Fibroblast of skin of scalp (primary cell): ENCODE data around the gene EDAR.

Experiments used
- DNase-seq: peaks from one replicate; pipeline ENCODE4 v3.0.0-alpha.2; 2013

Gene EDAR

GRCh38 chr2:108923736-108924579, 65.1 kb downstream of the EDAR start:
- no peak for DNase-seq

GRCh38 chr2:108923019-108923700, 65.9 kb downstream of the EDAR start:
- no peak for DNase-seq

GRCh38 chr2:108922141-108922915, 66.7 kb downstream of the EDAR start:
- peak; percentile 31 for DNase-seq

GRCh38 chr2:108921096-108922030, 67.7 kb downstream of the EDAR start:
- no peak for DNase-seq

- no peak for DNase-seq
Measured at GRCh38 chr2:108920686-108921085, 68.3 kb downstream of the EDAR start.

- no peak for DNase-seq
Measured at GRCh38 chr2:108919571-108920373, 69.2 kb downstream of the EDAR start.

GRCh38 chr2:108918941-108919341, 70.1 kb downstream of the EDAR start:
- no peak for DNase-seq

- no peak for DNase-seq
Measured at GRCh38 chr2:108918156-108918874, 70.7 kb downstream of the EDAR start.

- DNase-seq = no peak
Measured at GRCh38 chr2:108917526-108917925, 71.5 kb downstream of the EDAR start.

GRCh38 chr2:108916796-108917421, 72.1 kb downstream of the EDAR start:
- no peak for DNase-seq

GRCh38 chr2:108916122-108916795, 72.8 kb downstream of the EDAR start:
- DNase-seq = no peak

GRCh38 chr2:108912629-108912902, 76.5 kb downstream of the EDAR start:
- no peak for DNase-seq

GRCh38 chr2:108911807-108912628, 77.0 kb downstream of the EDAR start:
- DNase-seq = no peak

- DNase-seq = no peak
Measured at GRCh38 chr2:108911401-108911800, 77.6 kb downstream of the EDAR start.

GRCh38 chr2:108910541-108911396, 78.3 kb downstream of the EDAR start:
- no peak for DNase-seq

- DNase-seq = no peak
Measured at GRCh38 chr2:108910011-108910431, 79.0 kb downstream of the EDAR start.

GRCh38 chr2:108909275-108909823, 79.7 kb downstream of the EDAR start:
- DNase-seq = no peak
